Lung microvascular endothelial cell (primary cell): ENCODE results near the gene BSG. TPM values are rescaled to one million over a fixed set of nuclear protein-coding genes. Genes with fewer than 3 reads are reported as not detected.
"Not testable (repeated sequence)": the region's sequence is repeated elsewhere in the genome, so short reads cannot be mapped to it uniquely, and the experiment has no call there.

Experiments
- DNase-seq, 2 donors: peaks; one replicate each; pipeline versions ENCODE4 v3.0.0 to v3.0.0-alpha.2; 2010; ENCODE audit warnings: low read depth in 2 of 2
- total RNA-seq: library from RNA; depleted of rRNA; stranded (reverse); fragments of >200 nt; gene quantifications from 2 replicates; pipeline ENCODE4 v1.2.1, GENCODE V29; 2014

The BSG gene
- total RNA-seq, 1 donor from 2014 or later = 184 TPM

GRCh38 chr19:619286-620002 lies 47.0 kb downstream of the BSG start:
- DNase-seq = no peak

- no peak for DNase-seq
Measured at GRCh38 chr19:620166-620862, 47.9 kb downstream of the BSG start.

DNA sequence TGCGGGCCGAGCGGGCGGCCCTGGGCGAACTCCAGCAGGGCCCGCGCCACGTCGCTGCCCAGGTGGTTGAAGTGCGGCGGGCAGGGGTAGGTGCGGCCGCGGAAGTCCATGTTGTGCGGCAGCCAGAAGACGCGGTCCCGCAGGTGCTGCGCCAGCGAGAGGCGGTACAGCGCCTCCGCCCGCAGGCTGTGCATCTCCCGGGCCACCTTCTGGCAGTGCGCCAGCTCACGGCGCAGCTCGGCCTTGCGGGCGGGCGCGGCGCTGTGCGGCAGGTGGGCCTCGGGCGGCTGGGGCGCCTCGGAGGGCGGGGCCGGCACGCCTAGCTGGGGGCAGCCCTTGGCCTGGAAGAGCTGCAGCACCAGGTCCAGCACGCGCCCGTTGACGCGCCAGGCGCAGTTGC lies 48.8 kb downstream of the BSG start:
- not testable (repeated sequence) for DNase-seq

GRCh38 chr19:621819-622218 lies 49.4 kb downstream of the BSG start:
- no peak for DNase-seq

- no peak for DNase-seq
Measured at GRCh38 chr19:622666-623065, 50.3 kb downstream of the BSG start.

GRCh38 chr19:623175-623916 lies 51.0 kb downstream of the BSG start:
- DNase-seq = no peak

GRCh38 chr19:623974-624373 lies 51.6 kb downstream of the BSG start:
- DNase-seq = peak; percentile 47 to 59

- no peak for DNase-seq
Measured at GRCh38 chr19:624433-625109, 52.2 kb downstream of the BSG start.

DNA sequence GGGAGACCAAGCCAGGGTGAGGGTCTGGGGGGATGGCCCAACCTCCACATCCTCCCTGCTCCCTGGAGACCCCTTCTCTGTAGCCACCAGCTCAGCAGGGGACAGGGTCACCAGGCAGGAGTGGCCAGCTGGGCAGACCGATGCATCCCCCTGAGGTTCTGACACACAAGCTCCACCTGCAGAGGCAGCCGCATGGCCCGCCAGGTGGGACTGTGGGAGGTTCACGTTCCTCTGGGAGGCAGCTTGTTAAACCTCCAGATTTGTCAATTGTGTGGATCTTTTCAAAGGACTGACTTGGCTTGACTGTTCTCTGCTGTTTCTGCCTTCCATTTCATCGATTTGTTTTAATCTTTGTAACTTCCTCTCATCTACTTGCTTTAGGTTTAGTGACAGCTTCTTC lies 52.9 kb downstream of the BSG start:
- DNase-seq = no peak

GRCh38 chr19:626566-626965 lies 54.2 kb downstream of the BSG start:
- not testable (repeated sequence) for DNase-seq

DNA sequence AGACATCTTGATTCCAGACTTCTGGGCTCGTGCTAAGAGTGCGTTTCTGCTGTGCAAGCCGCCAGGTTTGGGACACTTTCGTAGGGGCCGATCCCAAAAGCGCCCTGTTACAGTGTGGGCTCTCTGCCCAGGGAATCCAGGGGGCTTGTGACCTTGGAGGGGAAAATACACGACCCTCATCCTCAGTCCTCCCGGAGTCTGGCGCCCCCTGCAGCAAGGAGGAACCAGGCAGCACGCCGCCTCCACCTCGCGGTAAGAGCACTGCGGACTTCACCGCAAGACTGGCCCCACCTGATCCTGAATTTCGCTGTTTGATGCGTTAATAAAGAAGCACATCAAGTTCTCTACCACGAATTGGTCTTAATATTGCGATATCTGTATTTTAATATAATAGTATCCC lies 55.8 kb downstream of the BSG start:
- peak in 1 of 2 donors; percentile 19 for DNase-seq

DNA sequence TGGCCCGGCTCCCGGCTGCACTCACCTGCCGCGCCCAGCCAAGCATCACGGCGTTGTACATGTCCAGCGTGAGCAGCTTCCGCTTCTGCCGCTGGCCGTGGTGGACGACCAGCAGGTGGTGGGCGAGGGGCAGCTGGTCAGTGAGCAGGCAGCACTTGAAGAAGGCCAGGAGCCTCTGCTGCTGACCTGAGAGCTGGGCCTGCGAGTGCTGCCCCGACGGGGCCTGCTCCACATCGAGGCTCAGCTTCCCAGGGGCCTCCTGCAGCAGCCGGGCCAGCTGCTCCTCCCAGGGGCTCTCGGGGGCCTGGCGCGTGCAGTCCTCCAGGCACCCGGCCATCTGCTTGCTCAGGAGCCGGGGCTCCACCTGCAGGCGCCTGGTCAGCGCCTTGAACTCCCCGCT lies 57.1 kb downstream of the BSG start:
- DNase-seq = not testable (repeated sequence)

DNA sequence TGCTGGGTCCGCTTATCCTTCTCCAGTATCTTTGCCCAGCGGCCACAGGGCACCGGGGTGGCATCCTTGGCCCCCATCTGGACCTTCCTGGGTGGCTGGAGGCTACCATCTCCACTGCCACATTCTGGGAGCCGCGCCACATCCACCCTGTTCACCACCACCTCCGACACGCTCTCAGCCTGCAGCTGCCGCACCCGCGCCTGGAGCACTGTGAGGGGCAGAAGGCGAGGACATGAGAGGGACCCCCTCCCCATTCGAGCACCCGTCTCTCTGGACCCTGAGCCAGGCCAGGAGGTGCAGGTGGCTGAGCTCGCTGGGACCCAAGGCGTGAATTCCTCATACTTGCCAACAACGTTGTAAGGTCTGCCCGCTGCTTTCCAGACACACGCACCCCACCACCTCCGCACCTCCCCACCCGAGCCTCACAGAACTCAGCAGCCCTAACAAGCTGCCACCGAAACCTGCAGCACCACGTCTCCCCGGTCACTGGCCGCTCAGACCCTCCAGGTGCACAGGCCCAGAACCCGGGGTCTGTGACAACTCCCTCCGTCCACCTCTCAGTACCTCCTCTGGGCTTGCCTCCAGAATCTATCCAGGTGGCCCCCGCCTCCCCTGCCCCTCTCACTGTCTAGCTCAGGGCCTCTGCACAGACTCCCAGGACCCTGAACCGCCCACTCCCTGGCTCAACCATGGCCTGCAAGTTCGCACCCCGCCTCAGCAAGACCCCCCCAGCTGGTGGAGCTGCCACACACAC lies 57.7 kb downstream of the BSG start:
- DNase-seq = no peak

GRCh38 chr19:632579-633067 lies 60.2 kb downstream of the BSG start:
- DNase-seq = peak; percentile 22 to 30

Other genes with a start within 250 kb of the BSG start
- gene MIER2, start 227.8 kb upstream of the BSG start, total RNA-seq = 6.5 and 6.9 TPM in 2 replicates
- 2.0 and 7.5 TPM in 2 replicates for gene C2CD4C, start 163.4 kb upstream of the BSG start, total RNA-seq
- 4.4 and 28.4 TPM in 2 replicates for gene SHC2, start 111.6 kb upstream of the BSG start, total RNA-seq
- gene MADCAM1, start 76.1 kb upstream of the BSG start, total RNA-seq = under 0.01 TPM in 1 of 2 replicates, not detected in the other
- 26.4 and 29.4 TPM in 2 replicates for gene TPGS1, start 65.1 kb upstream of the BSG start, total RNA-seq
- 74.3 and 89.3 TPM in 2 replicates for gene CDC34, start 40.8 kb upstream of the BSG start, total RNA-seq
- not detected in 2 replicates for gene GZMM, start 28.5 kb upstream of the BSG start, total RNA-seq
- gene HCN2, start 17.3 kb downstream of the BSG start, total RNA-seq = 0.40 and 0.44 TPM in 2 replicates
- gene POLRMT, start 60.9 kb downstream of the BSG start, total RNA-seq = 14.4 and 18.8 TPM in 2 replicates
- gene FGF22, start 67.3 kb downstream of the BSG start, total RNA-seq = not detected in 2 replicates
- 25.5 and 27.8 TPM in 2 replicates for gene RNF126, start 90.6 kb downstream of the BSG start, total RNA-seq
- gene FSTL3, start 103.8 kb downstream of the BSG start, total RNA-seq = 5.0 and 5.2 TPM in 2 replicates
- not detected in 2 replicates for gene PRSS57, start 122.9 kb downstream of the BSG start, total RNA-seq
- 23.1 and 36.9 TPM in 2 replicates for gene PALM, start 136.3 kb downstream of the BSG start, total RNA-seq
- gene MISP, start 178.5 kb downstream of the BSG start, total RNA-seq = under 0.01 TPM in 1 of 2 replicates, not detected in the other
- 113 and 124 TPM in 2 replicates for gene PTBP1, start 224.9 kb downstream of the BSG start, total RNA-seq
- under 0.01 and 0.44 TPM in 2 replicates for gene PLPPR3, start 249.4 kb downstream of the BSG start, total RNA-seq